T-helper 1 cell treated with Interleukin-12 subunit alpha and Interleukin-12 subunit beta and Interleukin-4 antibody, amounts not matched to agents 30 ng/mL and 1 ng/mL, for 36 hours (primary cell): ENCODE measurements around the gene DDN. TPM values are rescaled to one million over a fixed set of nuclear protein-coding genes. Genes with fewer than 3 reads are reported as not detected.

Experiments
- intact Hi-C: fragments of 100-400 bp; cut with micrococcal nuclease; formaldehyde crosslinking; loops from one replicate; pipeline ENCODE4 v1.15.1; 2024
- total RNA-seq: library from RNA; stranded (reverse); gene quantifications from 2 replicates; pipeline ENCODE4 v1.2.3, GENCODE V29; 2022

Gene DDN
- total RNA-seq, 1 donor from 2014 or later = 0.07 TPM

DNA sequence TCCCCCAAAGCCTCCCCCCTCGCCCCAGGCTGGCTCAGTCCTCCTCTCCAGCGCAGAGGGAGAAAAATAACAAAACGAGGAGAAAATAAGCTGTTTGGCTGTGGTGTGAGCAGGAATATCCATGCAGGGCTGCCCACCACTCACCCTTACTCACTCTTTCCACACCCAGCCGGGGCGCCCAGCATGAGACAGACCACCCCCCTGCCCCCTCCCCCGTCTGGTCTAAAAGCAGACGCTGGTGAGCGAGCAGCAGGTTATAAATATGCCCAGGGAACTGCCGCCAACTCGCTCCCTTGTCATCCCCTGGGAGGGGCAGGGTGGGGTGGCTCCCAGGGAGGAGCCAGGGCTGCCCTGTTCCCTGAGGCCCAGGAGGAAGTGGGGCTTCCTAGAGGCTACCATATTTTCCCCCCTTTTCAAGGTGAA, 13.7 kb downstream of the DDN start:
- intact Hi-C loops = no loop called here

DNA sequence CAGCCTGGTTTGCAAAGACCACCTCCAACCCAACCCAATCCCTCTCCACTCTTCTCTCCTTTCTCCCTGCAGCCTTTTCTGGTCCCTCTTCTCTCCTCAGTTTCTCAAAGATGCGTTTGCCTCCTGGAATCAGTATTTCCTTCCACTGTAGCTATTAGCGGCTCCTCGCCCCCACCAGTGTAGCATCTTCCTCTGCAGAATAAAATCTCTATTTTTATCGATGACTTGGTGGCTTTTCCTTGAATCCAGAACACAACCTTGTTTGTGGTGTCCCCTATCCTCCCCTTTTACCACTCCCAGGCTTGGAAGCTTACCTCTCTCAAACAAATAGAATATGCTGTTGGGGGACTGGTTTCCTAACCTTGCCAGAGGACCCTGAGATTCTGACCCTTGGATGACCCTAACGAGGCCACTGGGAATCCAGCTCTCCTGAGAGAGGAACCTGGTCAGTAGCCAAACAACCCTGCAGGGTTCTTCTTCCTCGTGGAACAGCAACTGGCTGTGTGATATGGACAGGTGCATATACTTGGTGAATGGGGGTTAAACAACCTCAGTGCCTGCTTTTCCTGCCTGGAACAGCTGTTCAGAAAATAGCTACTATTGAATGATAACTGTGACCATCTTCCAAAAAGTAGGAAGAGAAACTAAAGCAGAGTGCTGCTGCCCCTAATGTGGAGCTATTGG, 16.6 kb downstream of the DDN start:
- intact Hi-C loops = loop anchor here (5.0 kb wide), 1 partner anchor 360 kb away; no protein-coding TSS in a partner anchor

DNA sequence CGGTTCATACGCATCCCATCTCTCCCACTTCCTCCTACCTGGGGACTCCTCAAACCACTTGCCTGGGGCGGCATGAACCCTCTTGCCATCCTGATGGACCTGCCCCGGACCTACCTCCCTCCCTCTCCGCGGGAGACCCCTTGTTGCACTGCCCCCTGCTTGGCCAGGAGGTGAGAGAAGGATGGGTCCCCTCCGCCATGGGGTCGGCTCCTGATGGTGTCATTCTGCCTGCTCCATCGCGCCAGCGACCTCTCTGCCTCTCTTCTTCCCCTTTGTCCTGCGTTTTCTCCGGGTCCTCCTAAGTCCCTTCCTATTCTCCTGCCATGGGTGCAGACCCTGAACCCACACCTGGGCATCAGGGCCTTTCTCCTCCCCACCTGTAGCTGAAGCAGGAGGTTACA, 17.4 kb downstream of the DDN start:
- intact Hi-C loops = loop anchor here (2.0 to 5.0 kb wide), 2 partner anchors 107 to 361 kb away; no protein-coding TSS in a partner anchor

GRCh38 chr12:48980953-48981756, 18.0 kb downstream of the DDN start:
- intact Hi-C loops = loop anchor here (1.0 to 5.0 kb wide), 4 partner anchors 7 to 361 kb away; partner anchors contain the start of gene DDX23

DNA sequence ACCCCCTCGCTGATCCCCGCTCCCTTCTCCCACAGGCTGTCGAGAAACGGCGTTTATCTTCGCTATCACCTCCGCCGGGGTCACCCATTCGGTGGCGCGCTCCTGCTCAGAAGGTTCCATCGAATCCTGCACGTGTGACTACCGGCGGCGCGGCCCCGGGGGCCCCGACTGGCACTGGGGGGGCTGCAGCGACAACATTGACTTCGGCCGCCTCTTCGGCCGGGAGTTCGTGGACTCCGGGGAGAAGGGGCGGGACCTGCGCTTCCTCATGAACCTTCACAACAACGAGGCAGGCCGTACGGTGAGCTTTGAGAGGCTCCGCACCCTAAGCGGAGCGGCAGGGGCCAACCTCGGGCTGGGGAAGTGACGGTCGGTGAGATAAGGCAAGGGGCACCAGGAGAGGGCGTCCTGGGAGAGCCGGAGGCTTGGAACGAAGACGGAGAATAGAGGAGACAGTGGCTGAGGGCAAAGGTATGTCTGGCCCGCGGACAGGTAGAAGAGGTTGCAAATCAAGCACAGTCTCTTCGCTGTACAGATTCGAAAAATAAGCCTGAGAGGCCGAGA, 18.7 kb downstream of the DDN start:
- intact Hi-C loops = loop anchor here (1.0 to 5.0 kb wide), 4 partner anchors 8 to 362 kb away; partner anchors contain the start of gene DDX23

DNA sequence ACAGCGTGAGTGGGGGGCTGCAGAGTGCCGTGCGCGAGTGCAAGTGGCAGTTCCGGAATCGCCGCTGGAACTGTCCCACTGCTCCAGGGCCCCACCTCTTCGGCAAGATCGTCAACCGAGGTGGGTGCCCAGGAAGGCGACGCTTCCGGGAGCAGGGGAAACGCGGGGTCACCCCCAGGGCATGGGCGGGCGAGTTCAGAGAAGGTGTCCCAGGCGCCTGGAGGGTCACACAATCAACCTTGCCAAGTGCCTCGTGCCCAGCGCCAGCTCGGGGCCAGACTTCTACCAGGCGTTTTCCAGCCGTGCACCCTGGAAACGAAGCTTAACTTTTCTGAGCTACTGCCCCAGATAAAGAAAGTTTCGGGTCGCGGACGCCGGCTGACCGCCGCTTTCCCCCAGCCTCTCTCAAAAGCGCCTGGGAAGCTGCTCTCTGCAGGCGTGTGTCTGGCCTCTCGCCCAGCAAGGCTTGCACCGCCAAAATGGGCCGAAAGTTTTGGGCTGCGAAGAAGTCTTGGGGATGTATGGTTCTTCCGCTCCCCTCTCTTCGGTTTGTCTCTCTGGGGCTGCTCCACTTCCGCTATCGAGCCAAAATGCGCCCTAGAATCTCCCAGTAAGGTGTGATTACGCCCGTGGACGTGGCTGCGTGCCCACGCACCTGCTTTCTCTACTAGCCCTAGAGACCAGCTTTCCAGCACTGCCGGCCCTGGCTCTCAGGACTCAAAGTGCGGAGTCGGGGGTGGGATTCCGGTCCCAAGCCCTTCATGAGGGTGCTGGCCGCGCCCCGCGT, 19.4 kb downstream of the DDN start:
- intact Hi-C loops = loop anchor here (1.0 to 5.0 kb wide), 7 partner anchors 9 to 977 kb away; partner anchors contain the start of genes COL2A1 and DDX23

- intact Hi-C loops = loop anchor here (1.0 to 5.0 kb wide), 5 partner anchors 16 to 977 kb away; partner anchors contain the start of genes ARF3 and COL2A1
Observed at GRCh38 chr12:48978741-48979601, 20.2 kb downstream of the DDN start.

DNA sequence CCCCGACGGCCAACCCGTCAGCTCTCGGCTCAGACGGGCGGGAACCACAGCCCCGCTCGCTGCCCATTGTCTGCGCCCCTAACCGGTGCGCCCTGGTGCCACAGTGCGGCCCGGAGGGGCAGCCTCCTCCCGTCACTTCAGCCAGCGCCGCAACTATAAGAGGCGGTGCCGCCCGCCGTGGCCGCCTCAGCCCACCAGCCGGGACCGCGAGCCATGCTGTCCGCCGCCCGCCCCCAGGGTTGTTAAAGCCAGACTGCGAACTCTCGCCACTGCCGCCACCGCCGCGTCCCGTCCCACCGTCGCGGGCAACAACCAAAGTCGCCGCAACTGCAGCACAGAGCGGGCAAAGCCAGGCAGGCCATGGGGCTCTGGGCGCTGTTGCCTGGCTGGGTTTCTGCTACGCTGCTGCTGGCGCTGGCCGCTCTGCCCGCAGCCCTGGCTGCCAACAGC, 20.9 kb downstream of the DDN start, which contains the start of gene WNT1:
TSS of gene WNT1 (plus strand) at position 32 of the 450 bp plus-strand sequence. CDS start at position 361, 329 bp downstream.
- intact Hi-C loops = loop anchor here (1.0 to 5.0 kb wide), 4 partner anchors 21 to 976 kb away; partner anchors contain the start of genes ARF3 and COL2A1

GRCh38 chr12:48977290-48978281, 21.6 kb downstream of the DDN start:
- intact Hi-C loops = loop anchor here (1.0 to 5.0 kb wide), 6 partner anchors 8 to 975 kb away; partner anchors contain the start of genes ARF3 and COL2A1

GRCh38 chr12:48973941-48974673, 25.1 kb downstream of the DDN start:
- intact Hi-C loops = no loop called here

DNA sequence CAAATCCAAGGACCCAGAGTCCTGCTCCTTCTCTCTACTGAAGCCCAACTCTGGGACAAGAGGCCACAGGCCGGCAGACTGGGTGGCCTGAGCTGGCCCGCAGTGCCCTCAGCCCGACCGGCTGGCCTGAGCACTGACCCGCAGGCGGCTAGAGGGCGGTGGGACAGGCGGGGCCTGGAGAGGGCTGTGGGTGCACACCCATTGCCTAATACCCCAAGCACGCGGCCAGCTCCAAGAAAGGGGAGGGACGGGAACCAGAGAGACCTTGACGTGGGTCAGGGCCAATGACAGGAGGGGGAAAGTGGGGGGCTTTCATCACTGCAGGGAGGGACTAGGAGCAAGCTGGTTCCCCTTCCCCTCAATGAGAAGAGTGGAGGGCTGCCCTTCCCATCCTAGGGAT, 25.6 kb downstream of the DDN start:
- intact Hi-C loops = no loop called here

GRCh38 chr12:48972952-48973483, 26.2 kb downstream of the DDN start:
- intact Hi-C loops = no loop called here

DNA sequence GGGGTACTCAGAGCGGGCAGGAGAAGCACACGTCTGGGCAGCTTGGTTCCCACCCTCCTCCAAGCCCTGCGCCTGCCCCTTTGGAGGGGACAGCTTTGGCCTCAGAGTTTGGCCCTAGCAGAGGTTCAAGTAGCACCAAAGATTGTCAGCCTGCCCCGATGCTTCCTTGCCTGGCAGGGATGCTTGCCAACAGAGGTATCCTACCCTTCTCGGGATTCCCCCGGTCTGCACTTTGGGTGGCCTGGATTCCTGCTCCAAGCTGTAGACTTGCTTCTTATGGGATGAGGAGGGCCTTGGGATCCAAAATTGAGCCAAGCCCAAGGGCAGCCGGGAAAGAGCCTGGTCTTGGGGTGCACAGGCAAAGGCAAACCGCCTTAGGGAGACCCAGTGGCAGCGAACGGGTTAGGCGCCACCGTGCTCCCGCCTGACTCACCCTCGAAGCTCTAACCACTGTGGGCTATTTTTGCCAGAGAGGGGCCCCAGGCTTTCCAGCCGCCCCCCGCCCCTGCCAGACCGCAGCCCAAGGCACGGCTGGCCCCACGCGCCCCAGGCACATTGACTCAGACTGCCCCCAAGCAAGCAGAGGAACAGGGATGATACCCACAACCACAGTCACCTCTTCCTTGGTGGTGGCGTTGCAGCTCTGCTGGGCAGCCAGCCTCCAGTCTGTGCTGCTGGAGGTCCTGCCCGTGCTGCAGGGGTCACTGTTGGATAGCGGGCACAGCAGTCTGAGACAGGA, 26.8 kb downstream of the DDN start:
- intact Hi-C loops = no loop called here

DNA sequence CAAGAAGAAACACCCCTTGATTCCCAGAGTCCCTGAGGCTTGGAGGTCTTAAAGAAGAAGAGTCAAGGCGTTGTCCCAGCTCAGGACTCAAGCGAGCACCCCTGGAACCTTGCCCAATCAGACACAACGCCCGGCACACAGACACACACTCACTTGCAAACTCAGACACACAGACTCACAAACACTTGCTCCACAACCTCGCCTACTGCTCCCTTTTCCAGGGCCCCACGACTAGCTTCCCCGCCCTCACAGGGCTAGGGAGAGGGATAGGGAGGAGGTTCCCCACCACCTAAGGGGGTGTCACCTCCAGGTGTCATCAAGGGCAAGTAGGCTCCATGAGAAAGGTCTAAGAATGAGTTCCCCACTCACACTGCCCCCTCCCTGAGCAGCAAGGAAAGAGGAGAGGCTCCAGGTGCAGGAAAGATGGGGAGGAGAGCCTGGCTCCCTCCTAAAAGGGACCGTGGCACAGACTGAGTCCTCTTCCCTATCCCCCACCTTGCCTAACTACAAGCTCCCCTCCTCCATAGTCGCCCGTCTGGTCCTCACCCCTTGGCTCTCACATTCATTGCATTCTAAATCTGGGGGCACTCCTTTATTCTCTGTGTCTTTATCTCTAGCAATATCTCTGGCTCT, 28.4 kb downstream of the DDN start:
- intact Hi-C loops = loop anchor here (2.0 kb wide), 1 partner anchor 14 kb away; the partner anchor contains the start of gene ARF3

DNA sequence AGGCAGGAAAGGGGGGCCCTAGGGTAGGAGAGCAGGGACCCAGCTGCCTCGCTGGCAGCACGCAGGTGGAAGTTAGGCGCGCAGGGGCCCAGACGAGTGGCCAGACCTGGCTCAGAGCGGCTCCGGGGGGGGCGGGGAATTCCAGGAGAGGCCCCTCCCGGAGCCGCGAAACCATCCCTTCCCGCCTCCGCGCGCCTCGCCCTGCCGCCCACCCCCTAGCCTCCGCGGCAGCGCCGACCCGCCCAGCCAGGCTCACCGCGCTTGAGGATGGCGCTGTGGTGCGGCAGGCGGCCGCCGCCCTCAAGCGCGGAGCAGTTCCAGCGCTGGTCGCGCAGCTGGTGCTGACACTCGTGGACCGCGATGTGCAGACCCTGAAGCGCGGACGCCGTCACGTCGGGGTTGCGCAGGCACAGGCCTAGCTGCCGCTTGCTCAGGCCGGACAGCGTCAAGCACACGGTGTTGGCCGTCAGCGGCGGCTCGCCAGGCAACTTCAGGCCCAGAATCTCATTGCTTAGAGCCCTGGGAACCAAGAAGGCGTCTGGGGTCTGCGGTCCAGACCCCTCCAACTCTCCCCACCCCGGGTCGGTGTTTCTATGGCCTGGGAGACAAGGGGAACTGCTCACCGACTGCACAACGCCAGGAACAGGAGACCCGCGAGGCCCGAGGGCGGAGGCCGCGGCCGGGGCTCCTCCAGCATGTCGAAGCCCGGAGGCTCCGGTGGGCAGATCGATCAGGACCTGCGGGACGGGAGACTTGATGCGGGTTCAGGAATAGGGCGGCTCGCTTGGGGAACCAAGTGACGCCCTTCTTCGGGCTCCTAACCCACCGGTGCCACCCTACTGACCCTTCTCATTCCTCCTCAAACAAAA, 29.1 kb downstream of the DDN start:
- intact Hi-C loops = loop anchor here (1.0 to 2.0 kb wide), 2 partner anchors 7 to 13 kb away; partner anchors contain the start of gene ARF3
